HUES64 (cell line): ENCODE results near the gene TMCO6.

Source experiments
- H3K27ac ChIP-seq: 2 replicates; pipeline ENCODE4 v1.7.0; 2013; ENCODE audit warnings: low read depth, low read length, inconsistent platforms
- H3K27me3 ChIP-seq: 2 replicates; pipeline ENCODE4 v1.6.1; 2013; ENCODE audit warnings: mild to moderate bottlenecking, low read length; ENCODE audit not compliant: insufficient read depth
- H3K36me3 ChIP-seq: 2 replicates; pipeline ENCODE4 v1.6.1; 2013; ENCODE audit warnings: mild to moderate bottlenecking, low read length; ENCODE audit not compliant: insufficient read depth
- H3K4me1 ChIP-seq: 2 replicates; pipeline ENCODE4 v1.6.1; 2013; ENCODE audit warnings: mild to moderate bottlenecking, low read length, moderate library complexity; ENCODE audit not compliant: insufficient read depth
- H3K4me3 ChIP-seq: 2 replicates; pipeline ENCODE4 v1.5.1; 2013; ENCODE audit warnings: mild to moderate bottlenecking, low read length, moderate library complexity
- H3K9ac ChIP-seq: 2 replicates; pipeline ENCODE4 v1.6.1; 2013; ENCODE audit warnings: mild to moderate bottlenecking, low read depth, low read length
- H3K9me3 ChIP-seq: 2 replicates; pipeline ENCODE4 v1.6.1; 2013; ENCODE audit warnings: low read depth, low read length; ENCODE audit not compliant: insufficient read depth
- WGBS: fragments of 150-250, 120-280 bp; methylation state at CpG from one replicate; pipeline ENCODE4 v1.1.7; 2013; ENCODE audit warnings: missing lambda C conversion rate; 5-methylcytosine and 5-hydroxymethylcytosine counted together

TMCO6 gene

GRCh38 chr5:140673187-140673976 lies 34.1 kb downstream of the TMCO6 start, which contains the start of gene DND1:
Gene DND1 (minus strand): TSS chr5:140673576. CDS start chr5:140673542, 34 bp downstream.
- H3K27me3 ChIP-seq: no peaks in the 10 kb centered on the region
- H3K27ac ChIP-seq: no peak within 1 kb of the TSS
- H3K4me1 ChIP-seq: no peaks in the 10 kb centered on the region
- peaks cover 81% of the 10 kb centered on the region for H3K36me3 ChIP-seq
- H3K9ac ChIP-seq: no peak within 1 kb of the TSS
- H3K4me3 ChIP-seq: no peak within 1 kb of the TSS
- H3K9me3 ChIP-seq: no peaks in the 10 kb centered on the region
- WGBS: 94% methylated on average over 44 of the region's 45 CpGs

GRCh38 chr5:140674211-140674610 lies 35.0 kb downstream of the TMCO6 start:
- Histone ChIP-seq H3K36me3 (peaks cover 78% of the 10 kb centered on the region), H3K4me1 (no peaks in the 10 kb centered on the region)
- 100% methylated on average over 1 of the region's 2 CpGs for WGBS

GRCh38 chr5:140674629-140675028 lies 35.4 kb downstream of the TMCO6 start:
- Histone ChIP-seq H3K9ac (no peak overlapping the region), H3K9me3 (no peaks in the 10 kb centered on the region), H3K4me3 (no peak overlapping the region), H3K27me3 (no peaks in the 10 kb centered on the region), H3K36me3 (peaks cover 78% of the 10 kb centered on the region), H3K4me1 (no peaks in the 10 kb centered on the region), H3K27ac (no peak overlapping the region)
- WGBS: 96% methylated on average over 4 of the region's 4 CpGs

More at GRCh38 chr5:140674211-140674610, 35.0 kb downstream of the TMCO6 start:
- Histone ChIP-seq H3K9ac (no peak overlapping the region), H3K9me3 (no peaks in the 10 kb centered on the region), H3K27ac (no peak overlapping the region), H3K27me3 (no peaks in the 10 kb centered on the region), H3K4me3 (no peak overlapping the region)

GRCh38 chr5:140677947-140678346 lies 38.7 kb downstream of the TMCO6 start:
- Histone ChIP-seq H3K27ac (no peak overlapping the region), H3K4me3 (no peak overlapping the region), H3K9ac (no peak overlapping the region), H3K36me3 (peaks cover 85% of the 10 kb centered on the region), H3K9me3 (no peaks in the 10 kb centered on the region), H3K27me3 (no peaks in the 10 kb centered on the region), H3K4me1 (no peaks in the 10 kb centered on the region)
- 95% methylated on average over 3 of the region's 3 CpGs for WGBS

- no peaks in the 10 kb centered on the region for H3K9me3 ChIP-seq
- H3K9ac ChIP-seq: no peak overlapping the region
- no peaks in the 10 kb centered on the region for H3K27me3 ChIP-seq
- 95% methylated on average over 7 of the region's 7 CpGs for WGBS
- no peak overlapping the region for H3K4me3 ChIP-seq
- no peak overlapping the region for H3K27ac ChIP-seq
- no peaks in the 10 kb centered on the region for H3K4me1 ChIP-seq
- peaks cover 80% of the 10 kb centered on the region for H3K36me3 ChIP-seq
Observed at GRCh38 chr5:140678993-140679392, 39.7 kb downstream of the TMCO6 start.

- H3K4me3 ChIP-seq: peak overlapping the region; percentile 84
- no peaks in the 10 kb centered on the region for H3K9me3 ChIP-seq
- H3K9ac ChIP-seq: peak overlapping the region; percentile 76
- no peaks in the 10 kb centered on the region for H3K27me3 ChIP-seq
- H3K4me1 ChIP-seq: peaks cover 4% of the 10 kb centered on the region; the same call in 1 of the 2 replicates
- H3K27ac ChIP-seq: no peak overlapping the region
- peaks cover 54% of the 10 kb centered on the region for H3K36me3 ChIP-seq
- WGBS: 62% methylated on average over 8 of the region's 8 CpGs
Observed at GRCh38 chr5:140690376-140690932, 51.2 kb downstream of the TMCO6 start.

GRCh38 chr5:140690941-140691924 lies 52.0 kb downstream of the TMCO6 start, which contains the start of the genes HARS1 and HARS2:
Gene HARS1 (minus strand): TSS chr5:140691370. CDS start chr5:140691304, 66 bp downstream.
Gene HARS2 (plus strand): TSS chr5:140691455. CDS start chr5:140691649, 194 bp downstream.
- H3K4me1 ChIP-seq: peaks cover 4% of the 10 kb centered on the region; the same call in 1 of the 2 replicates
- H3K9ac ChIP-seq: peak within 1 kb of the TSS; percentile 86
- no peaks in the 10 kb centered on the region for H3K9me3 ChIP-seq
- no peaks in the 10 kb centered on the region for H3K27me3 ChIP-seq
- H3K4me3 ChIP-seq: peak within 1 kb of the TSS; percentile 84
- WGBS: under 1% methylated on average over 61 of the region's 61 CpGs
- H3K27ac ChIP-seq: peak within 1 kb of the TSS; percentile 88
- H3K36me3 ChIP-seq: peaks cover 61% of the 10 kb centered on the region

- H3K9ac ChIP-seq: no peak overlapping the region
- H3K4me1 ChIP-seq: peaks cover 4% of the 10 kb centered on the region; the same call in 1 of the 2 replicates
- no peak overlapping the region for H3K4me3 ChIP-seq
- no peaks in the 10 kb centered on the region for H3K9me3 ChIP-seq
- H3K27ac ChIP-seq: no peak overlapping the region
- no peaks in the 10 kb centered on the region for H3K27me3 ChIP-seq
- 93% methylated on average over 5 of the region's 5 CpGs for WGBS
- peaks cover 66% of the 10 kb centered on the region for H3K36me3 ChIP-seq
Observed at GRCh38 chr5:140694276-140694675, 55.0 kb downstream of the TMCO6 start.
